ENCODE data around the gene ARID3B.
"Not testable (repeated sequence)": the region's sequence is repeated elsewhere in the genome, so short reads cannot be mapped to it uniquely, and the experiment has no call there.

The ARID3B gene

DNA sequence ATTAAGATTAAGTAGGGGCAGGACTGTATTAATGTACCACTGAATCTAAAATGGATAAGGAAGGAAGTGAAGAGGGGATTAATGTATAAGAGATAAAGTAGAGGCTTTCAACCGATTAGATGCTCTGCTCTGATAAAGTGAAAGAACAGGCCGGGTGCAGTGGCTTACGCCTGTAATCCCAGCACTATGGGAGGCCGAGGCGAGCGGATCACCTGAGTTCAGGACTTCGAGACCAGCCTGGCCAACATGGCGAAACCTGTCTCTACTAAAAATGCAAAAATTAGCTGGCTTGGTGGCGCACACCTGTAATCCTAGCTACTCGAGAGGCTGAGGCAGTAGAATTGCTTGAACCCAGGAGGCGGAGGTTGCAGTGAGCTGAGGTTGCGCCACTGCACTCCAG lies 1.5 kb upstream of the ARID3B start:
- DNase-seq: not testable (repeated sequence)

DNA sequence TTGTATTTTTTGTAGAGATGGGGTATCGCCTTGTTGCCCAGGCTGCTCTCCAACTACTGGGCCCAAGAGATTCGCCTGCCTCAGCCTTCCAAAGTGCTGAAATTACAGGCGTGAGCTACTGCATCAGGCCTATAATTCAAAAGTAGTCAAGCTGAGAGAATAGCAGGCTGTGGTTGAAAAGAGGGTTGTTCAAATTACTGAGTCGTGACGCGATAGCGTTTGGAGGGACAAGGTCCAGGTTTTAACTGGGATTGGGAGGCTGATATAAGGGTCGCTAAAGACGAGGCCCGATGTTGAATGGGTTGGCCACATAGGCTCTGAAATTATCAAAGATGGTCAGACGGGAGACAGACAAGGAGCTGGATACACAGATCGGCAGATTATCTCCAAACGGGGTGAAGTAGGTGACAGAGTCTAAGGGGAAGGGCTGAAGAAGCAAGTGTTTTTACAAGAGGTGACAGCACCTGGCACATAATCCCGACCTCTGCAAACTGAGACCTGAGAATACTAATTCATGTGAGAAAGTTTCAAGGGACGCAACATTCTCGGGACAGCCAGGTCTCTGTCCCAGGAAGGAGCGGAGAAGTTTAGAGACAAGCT lies 759 bp upstream of the ARID3B start:
- DNase-seq: peak; percentile 64

DNA sequence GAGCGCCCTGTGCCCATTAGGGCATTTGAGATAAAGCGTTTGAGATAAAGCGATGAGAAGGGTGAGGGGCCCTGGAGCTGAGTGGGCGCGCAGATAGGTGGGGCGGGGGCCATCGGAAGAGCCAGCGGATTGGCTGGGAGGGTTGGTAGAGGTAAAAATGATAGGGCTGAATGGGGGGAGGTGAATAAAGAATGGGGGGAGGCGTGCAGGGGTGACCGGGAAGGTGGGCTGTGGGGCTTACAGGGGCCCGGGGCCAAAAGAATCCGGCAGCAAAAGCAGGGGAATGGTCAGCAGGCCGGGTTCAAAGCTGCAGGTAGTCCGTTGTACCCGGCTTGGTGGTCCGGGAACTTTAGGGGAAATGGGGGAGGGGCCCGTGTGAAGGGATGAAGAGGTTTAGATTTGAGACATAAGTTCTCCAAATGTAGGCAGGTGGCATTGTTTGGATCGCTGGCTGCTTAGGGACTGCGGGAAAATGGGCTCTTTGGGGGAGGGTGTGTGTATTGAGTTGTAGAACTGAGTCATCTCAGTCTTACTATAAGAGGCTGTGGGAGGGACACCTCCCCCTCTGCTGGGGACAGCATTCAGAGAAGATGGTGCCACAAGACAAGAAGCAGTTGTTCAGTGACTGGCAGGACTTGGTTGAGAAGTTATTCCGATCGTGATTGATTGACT lies 610 bp downstream of the ARID3B start:
- peak; percentile 87 for DNase-seq

DNA sequence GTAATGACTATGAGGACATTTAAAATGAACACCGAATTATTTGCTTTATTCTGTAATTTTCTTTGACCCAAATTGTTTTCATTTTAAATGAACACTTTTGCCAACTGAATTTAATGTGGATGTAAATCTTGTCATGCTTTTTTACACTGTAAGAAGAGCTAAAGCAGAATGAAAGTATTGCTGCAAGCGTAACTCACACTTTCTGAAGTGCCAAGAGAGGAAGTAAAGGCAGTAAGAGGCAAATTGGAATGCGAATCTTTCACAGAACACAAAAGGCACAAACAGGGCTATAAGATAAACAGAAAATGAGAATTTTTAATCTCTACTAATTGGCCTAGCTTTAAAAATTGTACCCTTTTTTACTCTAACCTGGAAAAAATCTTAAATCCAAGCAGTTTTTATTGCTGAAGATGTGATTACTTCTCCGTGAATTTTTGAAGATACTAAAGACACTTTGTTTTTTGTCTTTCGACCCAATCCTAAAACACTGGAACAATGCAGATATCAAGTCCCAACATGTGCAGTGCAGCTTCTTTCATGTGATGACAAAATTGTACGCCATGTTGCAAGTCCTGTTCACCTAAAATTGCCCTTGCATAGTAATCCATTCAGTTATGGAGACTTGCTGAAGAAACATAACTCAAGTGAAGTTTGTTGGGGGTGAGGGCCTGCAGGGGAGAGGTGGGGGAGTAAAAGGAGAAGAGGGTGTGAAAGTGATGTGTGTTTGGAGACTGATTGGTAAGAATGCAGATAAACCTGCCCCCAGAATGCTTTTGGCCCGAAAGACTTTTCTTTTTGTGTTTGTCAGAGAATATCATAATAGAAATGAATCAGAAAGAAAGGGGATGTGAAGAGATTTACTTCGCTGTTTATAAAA lies 1.4 kb downstream of the ARID3B start:
- DNase-seq: no peak

DNA sequence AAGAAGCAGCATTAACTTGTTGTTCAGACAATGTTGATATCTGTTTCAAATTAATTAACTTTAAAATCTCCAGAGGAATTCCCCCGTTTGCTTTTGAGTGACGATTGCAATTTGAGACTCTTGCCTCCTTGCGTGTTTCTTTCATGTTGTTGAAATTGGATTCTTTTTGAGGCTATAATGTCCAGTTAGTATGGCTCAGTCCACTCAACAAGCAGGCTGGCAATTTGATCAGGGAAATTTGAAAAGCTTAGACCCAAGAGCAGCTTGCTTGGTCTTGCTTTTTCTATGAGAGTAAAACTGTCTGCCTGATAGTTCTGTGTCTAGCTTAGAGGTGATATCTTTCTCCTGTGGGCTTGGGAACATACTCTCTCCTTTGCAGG lies 2.0 kb downstream of the ARID3B start:
- no peak for DNase-seq

DNA sequence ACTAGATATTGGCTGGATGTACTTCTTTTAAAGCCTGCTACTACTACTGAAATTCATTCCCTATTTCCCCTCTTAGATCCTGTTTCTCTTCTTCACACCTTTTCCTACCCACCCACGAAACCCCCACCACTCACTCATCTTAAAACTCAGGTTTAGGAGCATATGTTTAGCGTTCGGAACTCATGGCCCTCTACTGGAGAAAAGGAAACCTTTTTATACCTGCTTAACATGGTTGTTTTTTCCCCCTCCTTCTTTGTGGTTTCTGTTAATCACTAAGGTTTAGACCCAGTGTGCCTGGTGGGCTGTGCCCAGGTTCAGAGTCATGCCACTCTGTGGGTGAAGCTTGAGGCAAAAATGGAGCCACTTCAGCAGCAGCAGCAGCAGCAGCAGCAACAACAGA lies 2.6 kb downstream of the ARID3B start:
- DNase-seq: no peak

DNA sequence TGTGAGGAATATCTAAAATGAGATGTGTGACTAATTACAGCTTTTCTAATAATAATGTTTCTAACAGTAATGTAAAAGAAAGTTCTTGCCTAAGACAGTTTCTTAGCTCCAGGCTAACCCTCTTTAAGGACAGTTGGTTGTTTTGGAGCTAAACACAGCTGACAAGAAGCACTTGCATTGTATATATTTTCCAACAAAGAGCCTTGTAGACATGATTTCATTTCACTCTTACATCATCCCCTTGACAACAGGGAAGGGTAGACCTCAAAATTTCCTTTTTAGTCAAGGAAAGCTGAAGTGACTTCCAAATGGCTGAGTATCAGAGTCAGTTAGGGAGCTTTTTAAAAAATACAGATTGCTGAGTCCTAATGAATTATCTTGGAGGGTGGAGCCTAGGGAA lies 4.1 kb downstream of the ARID3B start:
- DNase-seq: no peak

DNA sequence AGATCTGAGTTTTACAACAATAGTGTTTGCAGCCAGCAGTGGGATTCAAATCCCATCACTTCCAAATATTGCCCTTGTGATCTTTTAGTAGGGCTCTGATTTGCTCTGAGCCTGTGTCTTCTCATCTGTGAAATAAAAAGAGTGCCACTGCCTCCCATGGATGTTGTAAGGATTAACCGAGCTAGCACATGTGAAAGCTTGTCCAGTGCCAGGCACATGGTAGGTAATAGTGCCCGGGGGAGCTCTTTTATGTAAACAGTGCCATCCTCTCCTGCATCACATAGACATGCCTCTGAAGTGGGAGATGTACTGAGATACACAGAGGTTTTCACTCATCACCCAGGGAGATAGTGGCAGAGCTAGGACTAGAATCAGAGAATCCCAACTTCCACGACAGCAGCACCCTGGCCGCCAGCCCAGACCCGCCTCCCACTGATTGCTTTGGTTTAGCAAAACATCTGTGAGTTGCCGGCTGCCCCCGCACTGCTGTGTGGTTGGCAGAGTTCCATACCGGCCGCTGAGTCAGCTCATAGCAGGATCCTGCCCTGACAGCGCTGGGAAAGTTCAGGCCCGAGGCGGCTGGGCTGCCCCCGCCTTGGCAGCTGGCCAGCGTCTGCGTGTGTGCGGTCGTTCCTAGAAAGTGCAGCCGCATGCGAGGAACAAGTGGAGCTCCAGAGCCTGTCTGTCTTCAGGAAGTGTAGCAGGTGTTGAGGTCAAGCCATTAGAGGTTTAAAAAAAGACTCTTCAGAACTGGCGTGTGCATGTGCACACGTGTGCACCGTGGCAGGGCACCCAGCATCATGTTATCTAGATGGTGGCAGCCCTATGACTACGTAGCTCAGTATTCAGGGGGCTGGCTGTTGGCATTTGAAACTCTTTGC lies 5.0 kb downstream of the ARID3B start:
- peak; percentile 76 for DNase-seq

DNA sequence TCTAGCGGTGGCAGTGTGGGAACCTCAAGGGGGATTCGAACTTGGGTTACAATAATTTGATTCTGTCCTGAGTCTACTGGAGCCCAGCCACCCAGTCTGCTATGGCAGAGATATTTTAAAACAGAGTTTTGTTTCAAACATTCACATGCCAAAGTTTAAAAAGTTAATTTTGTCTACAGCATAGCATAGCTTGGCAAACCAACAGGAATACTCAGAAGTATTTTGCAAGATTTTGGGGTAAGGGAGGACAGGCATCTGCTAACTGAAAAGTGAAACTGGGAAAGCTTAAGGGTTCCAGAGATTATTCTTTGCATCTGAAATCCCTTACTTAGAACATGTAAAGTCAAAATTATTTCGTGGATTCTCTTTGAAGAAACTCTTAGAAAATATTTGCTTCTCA lies 6.6 kb downstream of the ARID3B start:
- no peak for DNase-seq

DNA sequence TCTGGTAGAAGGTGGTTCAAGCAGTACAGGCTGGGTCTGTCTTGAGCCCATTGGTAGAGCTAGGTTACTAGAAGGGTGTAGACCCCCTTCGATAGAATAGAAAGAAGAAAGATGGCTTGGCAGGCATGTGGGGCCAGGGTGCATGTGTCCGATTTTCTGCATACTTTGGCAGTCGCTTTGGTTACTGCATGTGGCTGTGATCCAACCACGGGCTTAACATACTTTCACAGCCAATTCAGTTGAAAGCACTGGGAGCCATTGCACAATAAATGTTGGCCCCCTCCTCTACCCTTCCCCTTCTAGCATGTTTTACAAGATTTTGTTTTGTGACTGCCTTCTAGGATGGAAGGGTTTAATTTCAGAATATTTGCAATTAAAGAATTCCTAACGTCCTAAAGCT lies 7.2 kb downstream of the ARID3B start:
- no peak for DNase-seq

DNA sequence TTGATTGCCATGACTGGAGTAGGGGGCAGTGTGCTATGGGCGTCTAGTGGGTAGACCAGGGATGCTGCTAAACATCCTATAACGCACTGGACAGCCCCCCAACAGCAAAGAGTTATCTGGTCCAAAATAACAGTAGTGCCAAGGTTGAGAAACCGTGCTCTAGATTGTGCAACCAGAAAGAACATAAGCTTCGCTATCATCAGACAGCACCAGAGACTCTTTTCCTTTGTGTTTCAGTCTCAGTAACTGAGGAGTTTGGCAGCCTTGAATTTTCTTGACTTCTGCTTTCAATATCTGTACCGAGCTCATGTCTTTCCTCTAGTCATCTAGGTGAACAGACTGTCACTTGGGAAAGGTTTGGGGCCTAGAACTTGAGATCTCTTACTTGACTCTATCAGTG lies 8.8 kb downstream of the ARID3B start:
- no peak for DNase-seq

DNA sequence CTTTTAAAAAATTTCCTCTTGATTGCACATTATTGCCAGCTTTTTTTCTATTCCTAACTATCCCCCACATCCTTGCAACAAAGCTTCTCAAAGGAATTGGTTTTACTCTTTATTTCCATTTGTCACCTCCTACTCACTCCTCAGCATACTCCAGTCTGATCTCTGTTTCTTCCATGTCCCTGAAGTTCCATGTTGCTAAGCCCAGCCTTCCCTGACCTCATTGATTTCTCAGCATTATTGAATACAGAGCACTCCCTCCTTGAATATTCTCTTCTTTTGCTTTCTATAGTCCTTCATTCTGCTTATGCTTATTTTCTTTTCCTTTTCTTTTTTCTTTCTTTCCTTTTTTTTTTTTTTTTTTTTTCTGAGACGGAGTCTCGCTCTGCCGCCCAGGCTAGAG lies 10.7 kb downstream of the ARID3B start:
- no peak for DNase-seq

DNA sequence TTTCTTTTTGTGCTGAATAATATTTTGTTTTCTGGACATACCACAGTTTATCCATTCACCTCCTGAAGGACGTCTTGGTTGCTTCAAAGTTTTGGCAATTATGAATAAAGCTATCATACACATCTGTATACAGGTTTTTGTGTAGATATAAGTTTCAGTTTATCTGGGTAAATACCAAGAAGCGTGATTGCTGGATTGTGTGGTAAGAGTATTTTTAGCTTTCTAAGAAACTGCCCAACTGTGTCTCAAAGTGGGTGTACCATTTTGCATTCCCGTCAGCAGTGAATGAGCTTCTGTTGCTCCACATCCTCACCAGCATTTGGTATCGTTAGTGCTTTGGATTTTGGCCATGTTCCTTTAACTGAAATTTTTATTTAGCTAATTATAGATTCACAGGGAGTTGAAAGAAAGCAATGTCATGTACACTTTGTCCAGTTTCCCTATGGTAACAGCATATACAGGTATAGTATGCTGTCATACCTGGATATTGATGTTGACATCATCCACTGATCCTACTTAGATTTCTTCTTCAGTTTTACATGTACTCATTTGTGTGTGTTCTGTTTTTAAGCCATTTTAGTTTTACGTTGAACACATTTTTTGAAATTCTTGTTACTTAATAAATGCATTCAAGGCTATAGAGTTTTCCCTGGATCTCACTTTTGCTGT lies 11.9 kb downstream of the ARID3B start:
- DNase-seq: no peak

DNA sequence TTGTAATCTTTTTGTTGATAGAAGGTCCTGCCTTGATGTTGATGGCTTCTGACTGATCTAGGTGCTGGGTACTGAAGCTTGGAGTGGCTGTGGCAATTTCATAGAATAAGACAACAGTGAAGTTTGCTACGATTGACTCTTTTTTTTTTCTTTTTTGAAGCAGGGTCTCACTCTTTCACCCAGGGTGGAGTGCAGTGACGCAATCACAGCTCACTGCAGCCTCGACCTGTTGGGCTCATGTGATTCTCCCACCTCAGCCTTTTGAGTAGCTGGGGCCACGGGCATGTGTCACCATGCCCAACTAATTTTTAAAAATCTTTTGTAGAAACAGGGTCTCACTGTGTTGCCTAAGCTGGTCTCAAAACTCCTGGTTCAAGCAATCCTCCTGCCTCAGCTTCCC lies 14.2 kb downstream of the ARID3B start:
- DNase-seq: no peak

DNA sequence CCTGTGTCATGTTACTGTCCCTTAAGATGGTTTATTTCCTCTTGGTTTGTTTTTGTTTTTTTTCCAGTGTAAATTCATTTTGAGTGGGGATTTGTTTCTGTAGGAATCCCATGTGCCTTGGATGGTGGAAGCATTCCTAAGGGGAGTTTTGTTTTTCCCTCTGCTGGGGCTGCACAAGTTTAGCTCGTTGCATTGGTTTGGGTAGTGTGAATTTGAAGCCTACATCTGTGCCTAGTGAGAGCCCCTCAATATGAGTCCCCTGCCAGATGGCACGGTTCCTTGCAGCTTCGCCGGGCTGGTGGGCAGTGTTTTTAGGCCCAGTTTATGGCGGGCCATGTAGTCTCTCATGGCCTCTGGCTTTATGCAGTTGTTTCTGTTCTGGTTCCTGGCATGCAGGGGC lies 17.7 kb downstream of the ARID3B start:
- no peak for DNase-seq

DNA sequence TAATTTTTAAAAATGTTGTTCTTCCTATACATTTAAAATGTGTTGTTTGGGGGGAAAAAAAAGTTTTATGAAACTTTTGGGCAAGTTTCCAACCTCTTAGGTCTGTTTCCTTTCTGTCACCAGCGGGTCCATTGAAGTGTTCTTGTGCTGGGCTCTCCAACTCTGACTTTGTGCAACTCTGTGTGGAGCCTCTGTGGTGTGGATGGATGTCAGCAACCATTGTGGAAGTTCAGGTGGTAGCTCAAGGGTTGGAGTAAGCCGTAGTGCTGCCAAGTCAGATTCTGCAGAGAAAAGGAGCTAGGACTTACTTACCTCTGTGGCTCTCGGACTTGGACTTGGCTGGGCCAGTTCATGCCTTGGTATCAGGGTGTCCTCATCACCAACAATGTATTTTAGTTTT lies 22.4 kb downstream of the ARID3B start:
- DNase-seq: no peak

DNA sequence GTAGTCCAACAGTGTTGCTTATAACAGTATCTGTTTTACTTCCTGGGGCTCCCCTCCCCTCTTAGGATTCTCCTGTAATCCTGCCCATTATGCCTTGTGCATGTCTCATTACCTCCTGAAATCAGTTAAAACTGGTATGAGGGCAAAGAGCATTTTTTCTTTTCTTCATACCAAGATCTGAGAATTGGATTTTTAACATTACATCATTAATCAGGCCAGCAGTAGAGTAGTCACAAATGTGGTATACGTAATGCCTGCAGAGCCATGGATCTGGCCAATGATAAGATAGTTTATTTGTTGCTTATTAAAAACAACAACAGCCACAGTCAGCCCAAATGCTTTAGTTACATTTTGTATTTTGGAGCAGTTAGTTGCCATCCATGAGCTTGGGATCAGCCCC lies 23.2 kb downstream of the ARID3B start:
- no peak for DNase-seq

DNA sequence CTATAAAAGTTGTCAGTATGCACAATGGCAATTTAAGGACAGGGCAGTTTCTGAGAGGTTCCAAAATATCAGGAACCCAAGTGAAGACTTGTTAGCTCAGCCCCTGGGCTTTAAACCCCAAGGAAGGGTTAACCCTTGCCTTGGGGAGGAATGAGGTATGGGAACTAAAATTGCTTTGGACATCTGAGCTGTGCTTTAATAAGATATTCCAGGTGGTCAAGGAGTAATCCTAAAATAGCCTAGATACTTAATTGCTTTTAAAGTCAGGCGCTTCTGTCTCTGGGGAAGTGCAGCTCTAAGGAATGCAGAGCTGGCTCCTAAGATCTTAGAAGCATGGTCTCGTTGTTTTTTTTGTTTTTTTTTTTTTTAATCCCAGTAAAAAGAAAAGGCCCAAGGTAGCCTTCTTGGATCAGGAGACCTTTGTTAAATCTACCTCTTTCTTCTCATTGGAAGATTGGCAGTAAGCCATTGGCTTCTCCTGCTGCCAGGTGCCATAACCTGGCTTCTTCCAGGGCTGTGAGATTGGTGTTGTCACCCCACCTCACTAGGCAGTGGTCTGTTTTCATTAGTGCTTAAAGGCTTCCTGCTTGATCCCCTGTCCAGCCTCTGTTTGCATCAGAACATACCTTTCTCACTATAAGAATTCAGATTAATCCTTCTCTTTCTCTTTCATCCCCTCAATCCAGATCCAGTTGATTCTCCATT lies 24.5 kb downstream of the ARID3B start:
- DNase-seq: no peak

DNA sequence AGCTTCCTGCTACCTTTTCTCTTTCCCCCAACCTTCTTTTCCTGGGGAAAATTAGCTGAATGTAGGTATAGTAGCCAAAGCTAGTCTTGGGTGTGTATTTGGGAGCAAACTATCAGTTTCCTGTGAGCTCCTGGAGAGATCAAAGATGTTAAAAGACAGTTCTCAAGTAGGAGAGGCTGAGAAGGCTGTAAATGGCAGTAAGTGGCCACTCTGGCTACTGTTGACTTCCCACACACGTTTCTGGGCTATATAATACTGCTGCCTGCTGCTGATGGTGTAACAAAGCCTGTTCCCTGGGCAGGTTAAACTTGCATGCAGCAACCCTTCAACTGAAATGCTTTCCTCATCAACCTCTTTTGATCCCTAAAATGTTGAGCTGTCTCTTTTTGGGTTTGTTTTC lies 27.6 kb downstream of the ARID3B start:
- DNase-seq: no peak

DNA sequence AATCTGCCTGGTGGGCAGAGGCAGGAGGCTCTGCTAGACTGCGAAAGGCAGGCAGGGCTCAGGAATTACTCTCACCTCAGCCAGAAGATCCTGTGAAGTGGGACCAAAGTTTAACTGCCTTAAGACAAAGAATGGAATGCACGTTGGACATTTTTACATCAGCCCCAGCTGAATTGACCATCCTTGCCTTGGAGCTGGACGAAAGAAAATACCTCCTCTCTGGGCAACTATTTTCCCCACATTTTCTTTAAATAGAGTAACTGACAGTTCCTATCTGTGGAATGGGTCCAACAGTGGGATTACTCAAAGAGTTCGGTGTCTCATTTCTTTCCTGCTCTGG lies 28.7 kb downstream of the ARID3B start:
- DNase-seq: no peak

DNA sequence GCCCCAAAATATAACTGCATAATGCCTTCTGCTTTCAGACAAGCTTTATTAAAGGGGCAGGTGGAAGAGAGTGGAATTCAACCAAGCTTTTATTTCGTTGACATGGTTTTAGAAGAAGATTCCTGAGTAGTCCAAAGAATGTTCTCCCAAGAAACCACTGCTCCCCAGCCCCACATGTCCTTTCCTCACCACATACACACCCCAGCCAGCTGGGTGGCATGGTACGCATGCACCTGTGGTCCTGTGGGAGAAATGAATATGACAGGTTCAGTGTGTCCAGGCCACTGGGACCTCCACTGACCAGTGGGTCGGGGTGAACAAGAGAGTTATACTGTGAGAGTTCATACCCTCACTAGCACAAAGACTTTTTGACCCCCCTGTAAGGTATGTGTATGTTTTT lies 30.2 kb downstream of the ARID3B start:
- no peak for DNase-seq

DNA sequence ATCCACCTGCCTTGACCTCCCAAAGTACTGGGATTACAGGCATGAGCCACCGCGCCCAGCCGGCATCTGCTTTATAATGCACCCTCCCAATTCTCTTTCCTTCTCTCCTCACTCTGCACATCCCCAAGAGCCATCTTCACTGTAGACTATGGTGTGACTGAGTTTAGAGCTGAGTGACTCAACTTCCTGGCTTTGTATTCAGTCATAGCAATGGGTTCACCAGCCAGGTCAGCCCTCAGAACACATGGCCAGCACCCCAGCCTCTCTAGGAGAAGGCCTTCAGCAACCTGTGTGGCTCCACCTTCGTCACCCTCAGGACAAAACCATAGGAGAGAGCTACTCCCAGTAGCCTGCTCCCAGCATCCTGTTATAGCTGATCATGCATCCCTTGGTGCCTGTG lies 33.0 kb downstream of the ARID3B start:
- DNase-seq: no peak
